Putamen (tissue), 1 donor: ENCODE results near the gene ASPN.
A peak's percentile ranks its signal among the peaks of the same experiment; 100 is the strongest.

Experiments used
- DNase-seq: peaks from one replicate; pipeline ENCODE4 v3.0.0-alpha.2; 2016; ENCODE audit warnings: low spot score

Gene ASPN

GRCh38 chr9:92504881-92505280 is 22.6 kb upstream of the ASPN start:
- DNase-seq, result no peak

- no peak for DNase-seq
Observed at GRCh38 chr9:92503156-92503555, 20.9 kb upstream of the ASPN start.

- no peak for DNase-seq
Observed at GRCh38 chr9:92501671-92502393, 19.5 kb upstream of the ASPN start.

GRCh38 chr9:92500725-92501124 is 18.4 kb upstream of the ASPN start:
- no peak for DNase-seq

- DNase-seq, result no peak
Observed at GRCh38 chr9:92499701-92500100, 17.4 kb upstream of the ASPN start.

GRCh38 chr9:92496396-92497176 is 14.3 kb upstream of the ASPN start:
- peak; percentile 33 for DNase-seq

GRCh38 chr9:92494856-92495255 is 12.6 kb upstream of the ASPN start:
- no peak for DNase-seq

GRCh38 chr9:92493749-92494387 is 11.6 kb upstream of the ASPN start:
- no peak for DNase-seq

GRCh38 chr9:92492781-92493401 is 10.6 kb upstream of the ASPN start:
- DNase-seq, result no peak

- no peak for DNase-seq
Observed at GRCh38 chr9:92488681-92489550, 6.6 kb upstream of the ASPN start.

- DNase-seq, result no peak
Observed at GRCh38 chr9:92486371-92486770, 4.1 kb upstream of the ASPN start.

- DNase-seq, result no peak
Observed at GRCh38 chr9:92484563-92484962, 2.3 kb upstream of the ASPN start.

GRCh38 chr9:92483627-92484545 is 1.6 kb upstream of the ASPN start:
- no peak for DNase-seq

- no peak for DNase-seq
Observed at GRCh38 chr9:92482805-92483204, 499 bp upstream of the ASPN start.

- peak; percentile 44 for DNase-seq
Observed at GRCh38 chr9:92480986-92481633, 1.2 kb downstream of the ASPN start.

GRCh38 chr9:92480291-92480771 is 2.0 kb downstream of the ASPN start:
- DNase-seq, result no peak

- DNase-seq, result no peak
Observed at GRCh38 chr9:92479346-92479745, 3.0 kb downstream of the ASPN start.

GRCh38 chr9:92478783-92479182 is 3.5 kb downstream of the ASPN start:
- no peak for DNase-seq

GRCh38 chr9:92476962-92477361 is 5.3 kb downstream of the ASPN start:
- DNase-seq, result no peak

- no peak for DNase-seq
Observed at GRCh38 chr9:92474587-92474986, 7.7 kb downstream of the ASPN start.
